ENCODE measurements around the gene COL9A3. TPM values are rescaled to one million over a fixed set of nuclear protein-coding genes. Genes with fewer than 3 reads are reported as not detected.

Gene COL9A3
- total and polyA plus RNA-seq, 2 donors from 2014 or later = 2.3 to 4.3 TPM

Other genes with a start within 250 kb of the COL9A3 start
- gene SLCO4A1, start 174.5 kb upstream of the COL9A3 start, total RNA-seq = 80.3 TPM
- 12.4 TPM for gene SLCO4A1, start 174.5 kb upstream of the COL9A3 start, polyA plus RNA-seq (ENCODE audit: insufficient read depth, low read depth, low replicate concordance)
- gene NTSR1, start 108.2 kb upstream of the COL9A3 start, total RNA-seq = 0.09 TPM
- not detected for gene NTSR1, start 108.2 kb upstream of the COL9A3 start, polyA plus RNA-seq (ENCODE audit: insufficient read depth, low read depth, low replicate concordance)
- gene MRGBP, start 20.6 kb upstream of the COL9A3 start, total RNA-seq = 7.6 TPM
- 9.0 TPM for gene MRGBP, start 20.6 kb upstream of the COL9A3 start, polyA plus RNA-seq (ENCODE audit: insufficient read depth, low read depth, low replicate concordance)
- 46.8 TPM for gene OGFR, start 12.2 kb upstream of the COL9A3 start, total RNA-seq
- gene OGFR, start 12.2 kb upstream of the COL9A3 start, polyA plus RNA-seq (ENCODE audit: insufficient read depth, low read depth, low replicate concordance) = 33.7 TPM
- gene TCFL5, start 44.8 kb downstream of the COL9A3 start, total RNA-seq = 11.5 TPM
- 6.1 TPM for gene TCFL5, start 44.8 kb downstream of the COL9A3 start, polyA plus RNA-seq (ENCODE audit: insufficient read depth, low read depth, low replicate concordance)
- 67.9 TPM for gene DIDO1, start 109.5 kb downstream of the COL9A3 start, total RNA-seq
- 23.0 TPM for gene DIDO1, start 109.5 kb downstream of the COL9A3 start, polyA plus RNA-seq (ENCODE audit: insufficient read depth, low read depth, low replicate concordance)
- gene GID8, start 121.1 kb downstream of the COL9A3 start, total RNA-seq = 37.3 TPM
- 16.4 TPM for gene GID8, start 121.1 kb downstream of the COL9A3 start, polyA plus RNA-seq (ENCODE audit: insufficient read depth, low read depth, low replicate concordance)
- 9.5 TPM for gene SLC17A9, start 135.7 kb downstream of the COL9A3 start, total RNA-seq
- 2.0 TPM for gene SLC17A9, start 135.7 kb downstream of the COL9A3 start, polyA plus RNA-seq (ENCODE audit: insufficient read depth, low read depth, low replicate concordance)
- gene BHLHE23, start 189.9 kb downstream of the COL9A3 start, total RNA-seq = not detected
- gene BHLHE23, start 189.9 kb downstream of the COL9A3 start, polyA plus RNA-seq (ENCODE audit: insufficient read depth, low read depth, low replicate concordance) = not detected

Measured in kidney (tissue), 2 donors.